ENCODE results near the gene AIM2.

- no peak for TF ChIP-seq CTCF (IDR thresholded peaks at IDR 0.05)
- no peak for TF ChIP-seq ZFX (IDR thresholded peaks at IDR 0.05; ENCODE audit: borderline replicate concordance)
Measured at GRCh38 chr1:159088546-159089183, 12.1 kb upstream of the AIM2 start.
